CD4-positive, alpha-beta T cell treated with Interleukin-2 at 100 ng/mL for 4 hours (primary cell): ENCODE data around the gene ZNF397.

ENCODE experiments used
- DNase-seq: peaks from one replicate; pipeline ENCODE4 v3.0.0-alpha.2; 2020; ENCODE audit warnings: low spot score

ZNF397 gene

DNA sequence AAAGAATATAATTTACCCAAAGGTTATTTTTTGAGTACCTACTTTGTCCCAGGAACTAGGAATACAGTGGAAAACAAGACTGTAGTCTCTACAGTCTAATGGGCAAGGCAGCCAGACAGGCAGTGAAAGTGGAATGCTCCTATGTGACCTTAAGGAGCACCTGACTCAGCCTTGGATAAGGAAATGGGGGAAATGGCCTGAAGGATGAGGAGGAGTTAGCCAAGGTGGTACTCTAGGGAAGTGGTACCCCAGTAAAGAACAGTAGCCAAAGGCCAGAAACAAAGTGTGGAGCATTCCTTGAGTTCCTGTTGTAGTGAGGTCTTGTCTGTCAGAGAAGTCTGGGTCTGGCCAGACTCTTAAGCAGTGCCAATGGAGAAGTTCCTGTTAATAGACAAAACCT, 6.0 kb downstream of the ZNF397 start:
- DNase-seq, result no peak

DNA sequence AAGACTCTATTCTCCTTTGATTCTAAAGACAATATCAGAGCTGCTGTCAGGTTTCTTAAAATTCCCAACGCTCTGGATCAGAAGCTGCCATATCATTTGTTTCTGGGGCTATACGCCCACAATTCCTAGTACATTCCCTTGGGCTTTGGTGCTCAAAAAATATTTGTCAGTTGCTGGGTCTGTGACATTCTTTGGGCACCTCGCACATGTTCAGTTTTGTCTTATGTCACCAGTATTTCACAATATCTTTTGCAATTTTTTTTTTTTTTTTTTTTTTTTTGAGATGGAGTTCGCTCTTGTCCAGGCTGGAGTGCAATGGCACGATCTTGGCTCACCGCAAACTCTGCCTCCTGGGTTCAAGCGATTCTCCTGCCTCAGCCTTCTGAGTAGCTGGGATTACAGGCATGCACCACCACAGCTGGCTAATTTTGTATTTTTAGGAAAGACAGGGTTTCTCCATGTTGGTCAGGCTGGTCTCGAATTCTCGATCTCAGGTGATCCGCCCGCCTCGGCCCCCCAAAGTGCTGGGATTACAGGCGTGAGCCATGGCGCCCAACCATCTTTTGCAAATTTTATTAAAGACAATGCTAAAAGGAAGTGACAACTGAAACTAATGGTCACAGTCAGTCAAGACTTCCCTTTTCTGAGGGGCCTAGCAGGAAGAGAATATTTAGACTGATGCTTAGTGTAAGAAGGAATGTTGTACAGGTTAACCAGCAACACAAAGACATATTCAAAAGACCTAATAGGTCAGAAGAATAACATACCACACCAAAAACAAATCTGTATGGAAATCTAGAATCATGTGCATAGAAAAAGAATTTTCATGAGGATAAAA, 6.8 kb downstream of the ZNF397 start:
- DNase-seq, result no peak

- no peak for DNase-seq
These were observed 7.6 kb downstream of the ZNF397 start for GRCh38 chr18:35248429-35248828.

DNA sequence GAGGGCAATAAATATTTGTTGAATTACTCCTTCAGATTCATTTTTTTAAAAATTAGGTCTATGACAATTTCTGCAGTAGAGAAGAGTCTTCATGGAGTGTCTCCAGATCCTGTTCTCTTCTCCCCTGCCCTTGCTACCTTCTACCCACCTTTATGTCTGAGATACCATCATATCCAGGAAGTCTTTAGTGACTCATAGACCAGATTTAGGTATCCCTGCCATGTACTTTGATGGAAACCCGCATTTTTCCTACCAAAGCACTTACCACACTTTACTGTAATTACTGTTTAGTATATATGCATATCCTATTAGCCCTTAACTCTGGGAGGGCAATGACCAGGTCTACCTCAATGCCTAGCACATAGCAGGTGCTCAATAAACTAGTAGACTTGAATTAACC, 11.6 kb downstream of the ZNF397 start:
- DNase-seq, result no peak

- DNase-seq, result no peak
These were observed 12.9 kb downstream of the ZNF397 start for GRCh38 chr18:35253655-35254287.

DNA sequence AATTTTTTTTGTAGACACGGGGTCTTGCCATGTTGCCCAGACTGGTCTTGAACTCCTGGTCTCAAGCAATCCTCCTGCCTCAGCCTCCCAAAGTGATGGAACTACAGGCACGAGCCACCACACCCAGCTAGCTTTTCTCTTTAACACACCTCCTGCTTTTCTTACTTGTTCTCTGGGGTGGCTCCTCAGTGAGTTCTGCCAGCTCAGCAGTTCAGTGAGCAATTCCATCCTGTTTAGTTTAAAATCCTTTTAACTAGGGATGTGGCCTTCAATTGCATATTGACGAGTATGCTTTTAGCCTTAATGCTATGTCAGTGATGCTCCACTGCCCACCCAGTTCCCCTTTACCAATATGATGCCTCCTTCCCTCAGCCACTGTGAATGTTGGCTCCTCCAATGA, 16.1 kb downstream of the ZNF397 start:
- DNase-seq, result no peak

DNA sequence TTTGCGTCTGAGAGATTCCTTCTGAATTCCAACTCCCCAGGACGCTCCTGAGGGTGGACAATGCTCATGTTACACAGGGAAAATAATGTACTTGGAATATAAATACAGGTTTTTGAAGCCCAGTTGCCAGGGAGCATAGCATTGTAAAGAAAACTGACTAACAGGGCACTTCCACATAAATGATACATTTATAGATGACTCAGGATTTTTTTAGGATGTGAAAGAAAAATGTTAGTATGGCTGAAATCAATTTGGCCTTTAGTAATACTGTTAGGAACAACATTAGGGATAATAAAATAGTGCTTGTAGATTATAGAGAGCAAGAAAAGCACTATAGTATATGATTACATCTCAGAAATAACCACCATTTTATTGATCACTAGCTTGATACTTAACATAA, 23.6 kb downstream of the ZNF397 start:
- no peak for DNase-seq

GRCh38 chr18:35267161-35267651, 26.4 kb downstream of the ZNF397 start:
- peak; percentile 80 for DNase-seq

DNA sequence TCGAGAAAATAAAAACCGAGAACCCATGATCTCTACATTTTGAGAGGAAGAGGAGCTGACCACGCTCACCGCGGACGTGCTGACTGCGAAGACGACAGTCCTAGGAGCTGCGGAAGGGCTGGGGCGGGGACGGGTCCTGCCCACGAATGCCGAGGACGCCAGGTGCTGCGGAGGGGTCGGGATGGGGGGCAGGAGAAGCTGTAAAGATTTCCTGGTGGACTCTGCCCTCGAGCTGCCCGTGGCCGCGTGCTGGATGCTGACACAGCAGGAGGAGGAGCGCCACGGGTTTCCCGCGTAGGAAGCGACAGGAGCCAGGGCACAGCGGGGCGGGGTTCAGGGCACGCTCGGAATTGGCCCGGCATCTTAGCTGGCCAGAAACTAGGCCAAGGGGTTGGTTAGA, 27.0 kb downstream of the ZNF397 start:
- DNase-seq, result no peak

DNA sequence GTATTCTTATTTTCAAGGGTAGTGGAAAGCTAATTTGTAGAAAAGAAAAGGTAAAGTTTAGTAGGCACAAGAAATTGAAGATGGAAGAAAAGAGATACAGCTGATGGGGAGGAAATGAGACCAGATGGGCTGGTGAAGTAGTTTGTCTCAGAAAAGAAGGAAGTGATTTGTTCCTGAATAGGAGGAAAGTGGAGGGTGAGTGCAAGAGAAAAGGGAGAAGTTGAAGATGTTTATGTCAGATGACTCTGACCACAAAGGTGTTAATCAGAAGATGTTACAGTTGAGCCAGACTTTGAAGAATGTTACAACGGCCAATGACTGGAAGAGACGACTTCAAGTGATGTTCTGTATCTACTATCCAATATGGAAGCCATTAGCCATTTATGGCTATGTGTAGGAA, 28.0 kb downstream of the ZNF397 start:
- DNase-seq, result no peak

DNA sequence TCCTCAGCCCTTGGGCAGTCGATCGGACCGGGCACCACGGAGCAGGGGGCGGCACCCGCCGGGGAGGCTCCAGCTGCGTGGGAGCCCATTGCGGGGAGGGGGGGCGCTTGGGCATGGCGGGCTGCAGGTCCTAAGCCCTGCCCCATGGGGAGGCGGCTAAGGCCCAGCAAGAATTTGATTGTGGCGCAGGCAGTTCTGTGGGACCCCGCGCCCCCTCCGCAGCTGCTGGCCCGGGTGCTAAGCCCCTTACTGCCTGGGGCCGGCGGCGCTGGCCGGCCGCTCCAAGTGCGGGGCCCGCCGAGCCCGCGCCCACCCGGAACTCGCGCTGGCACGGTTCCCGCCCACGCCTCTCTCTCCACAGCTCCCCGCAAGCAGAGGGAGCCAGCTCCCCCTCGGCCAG, 30.8 kb downstream of the ZNF397 start:
- no peak for DNase-seq

- DNase-seq, result no peak
These were observed 35.4 kb downstream of the ZNF397 start for GRCh38 chr18:35276267-35276666.

DNA sequence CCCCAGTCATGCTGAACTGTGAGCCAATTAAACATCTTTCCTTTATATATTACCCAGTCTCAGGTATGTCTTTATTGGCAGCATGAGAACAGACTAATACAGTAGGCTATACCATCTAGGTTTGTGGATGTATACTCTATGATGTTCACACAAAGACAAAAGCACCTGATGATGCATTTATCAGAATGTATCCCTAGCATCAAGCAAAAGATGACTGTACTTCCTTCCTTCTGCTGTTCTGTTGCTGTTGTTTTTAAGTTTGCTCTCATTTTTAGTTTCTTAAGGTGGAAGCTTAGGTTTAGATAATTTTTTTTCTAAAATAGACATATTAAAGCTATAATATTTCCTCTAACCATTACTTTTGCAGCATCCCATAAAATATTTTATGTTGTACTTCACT, 36.8 kb downstream of the ZNF397 start:
- DNase-seq, result no peak

GRCh38 chr18:35278085-35278484, 37.3 kb downstream of the ZNF397 start:
- DNase-seq, result no peak

GRCh38 chr18:35278969-35279368, 38.1 kb downstream of the ZNF397 start:
- no peak for DNase-seq

GRCh38 chr18:35282353-35282752, 41.5 kb downstream of the ZNF397 start:
- no peak for DNase-seq

DNA sequence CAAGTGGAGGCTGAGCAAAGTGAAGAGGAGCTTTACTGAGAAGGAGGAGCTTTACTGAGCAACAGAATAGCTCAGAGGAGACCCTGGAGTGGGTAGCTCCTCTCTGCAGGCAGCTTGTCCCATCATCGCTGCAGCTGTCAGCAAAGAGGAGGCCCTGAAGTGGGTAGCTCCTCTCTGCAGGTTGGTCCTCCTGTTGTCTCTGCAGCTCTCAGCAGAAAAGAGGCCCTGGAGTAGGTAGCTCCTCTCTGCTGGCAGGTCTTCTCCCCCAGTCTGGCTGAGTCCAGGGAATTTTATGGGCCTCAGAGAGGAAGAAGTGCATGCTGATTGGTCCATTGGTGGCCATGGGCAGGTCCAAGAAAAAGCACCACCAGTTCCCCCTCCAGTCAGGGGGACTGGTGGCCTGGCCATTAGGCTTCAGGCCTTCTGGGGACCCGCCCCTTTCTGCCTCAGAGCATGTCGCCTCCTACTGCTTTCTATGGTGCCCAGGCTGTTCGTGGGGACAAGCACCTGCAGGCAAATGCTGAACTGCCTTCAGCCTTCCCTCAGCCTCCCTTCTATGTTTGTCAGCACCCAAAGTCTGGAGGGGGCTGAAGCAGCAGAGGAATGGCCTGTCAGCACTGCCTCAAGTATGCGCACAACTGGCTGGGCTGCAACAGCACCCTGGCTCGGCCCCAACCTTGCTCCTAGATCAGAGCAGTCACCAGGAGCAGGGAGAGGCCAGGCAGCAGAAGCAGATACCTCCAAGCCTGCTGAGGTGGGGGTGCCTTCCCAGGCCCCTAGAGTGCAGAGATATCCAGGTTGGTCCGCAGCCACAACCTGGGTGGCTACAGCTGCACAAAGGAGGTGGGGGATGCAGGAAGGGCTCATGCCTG, 43.3 kb downstream of the ZNF397 start:
- DNase-seq, result no peak

- no peak for DNase-seq
These were observed 44.0 kb downstream of the ZNF397 start for GRCh38 chr18:35284841-35285240.

GRCh38 chr18:35289293-35289692, 48.5 kb downstream of the ZNF397 start:
- DNase-seq, result no peak

DNA sequence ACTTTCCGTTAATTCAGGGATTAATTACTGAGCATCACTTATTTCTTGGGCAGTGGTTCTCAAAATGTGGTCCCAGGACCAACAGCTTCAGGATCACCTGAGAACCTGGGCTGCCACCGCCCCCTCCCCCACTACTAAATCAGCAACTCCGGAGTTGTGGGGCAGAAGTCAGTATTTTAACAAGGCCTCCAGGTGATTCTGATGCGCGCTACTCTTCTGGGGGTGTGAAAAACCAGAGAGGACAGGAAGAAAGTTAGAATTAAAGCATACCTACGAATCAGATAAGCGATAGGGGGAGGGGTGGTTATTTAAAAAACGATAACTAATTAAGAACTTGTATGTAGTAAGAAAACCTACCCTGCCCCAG, 48.9 kb downstream of the ZNF397 start:
- DNase-seq, result no peak

GRCh38 chr18:35290094-35290735, 49.4 kb downstream of the ZNF397 start, which contains the start of gene ZSCAN30:
ZSCAN30 (minus strand) TSS chr18:35290229; CDS start chr18:35264352, 25,877 bp downstream.
- DNase-seq, result peak; percentile 98

- DNase-seq, result no peak
These were observed 50.3 kb downstream of the ZNF397 start for GRCh38 chr18:35291166-35291565.
